IPS DF 6.9 (cell line): ENCODE data around the gene SPO11.

ENCODE experiments used
- DNase-seq: peaks from one replicate; pipeline ENCODE4 v3.0.0-alpha.2; 2013; ENCODE audit warnings: low read depth, low spot score
- H3K27ac ChIP-seq: one replicate; pipeline ENCODE4 v1.5.1; 2013; ENCODE audit warnings: low read length, control low read depth
- H3K27me3 ChIP-seq: 2 replicates; pipeline ENCODE4 v1.6.1; 2013; ENCODE audit warnings: mild to moderate bottlenecking, low read length; ENCODE audit not compliant: control insufficient read depth, insufficient read depth
- H3K36me3 ChIP-seq: 2 replicates; pipeline ENCODE4 v1.6.1; 2013; ENCODE audit warnings: low read length; ENCODE audit not compliant: control insufficient read depth, insufficient read depth
- H3K4me1 ChIP-seq: 2 replicates; pipeline ENCODE4 v1.6.1; 2013; ENCODE audit warnings: low read length; ENCODE audit not compliant: control insufficient read depth, insufficient read depth
- H3K4me3 ChIP-seq: 2 replicates; pipeline ENCODE4 v1.5.1; 2013; ENCODE audit warnings: mild to moderate bottlenecking, low read length
- H3K9me3 ChIP-seq: 2 replicates; pipeline ENCODE4 v1.6.1; 2013; ENCODE audit warnings: low read length, inconsistent platforms; ENCODE audit not compliant: control insufficient read depth, insufficient read depth
- WGBS: extraction: QIAGEN DNeasy Blood & Tissue Kit; methylation state at CpG from one replicate; pipeline ENCODE4 v1.1.7; 2013; ENCODE audit warnings: mixed read lengths, missing lambda C conversion rate; ENCODE audit not compliant: insufficient read length, insufficient coverage; 5-methylcytosine and 5-hydroxymethylcytosine counted together

The SPO11 gene

GRCh38 chr20:57391439-57392301 is 62.1 kb downstream of the SPO11 start:
- H3K27ac ChIP-seq = no peak overlapping the region
- no peak for DNase-seq
- peak overlapping the region; percentile 61 for H3K4me3 ChIP-seq
- H3K27me3 ChIP-seq = no peaks in the 10 kb centered on the region
- peaks cover 5% of the 10 kb centered on the region; the same call in 1 of the 2 replicates for H3K4me1 ChIP-seq
- no peaks in the 10 kb centered on the region for H3K9me3 ChIP-seq
- peaks cover 20% of the 10 kb centered on the region for H3K36me3 ChIP-seq
- WGBS = no CpG with 5 or more reads among the region's 98 CpGs

GRCh38 chr20:57392512-57393271 is 63.1 kb downstream of the SPO11 start:
- H3K9me3 ChIP-seq = no peaks in the 10 kb centered on the region
- H3K4me3 ChIP-seq = peak overlapping the region; percentile 37; the same call in 1 of the 2 replicates
- no peak for DNase-seq
- H3K4me1 ChIP-seq = 0 out of 2 replicates have a peak, but pooled peaks cover 5% of the 10 kb centered on the region
- H3K36me3 ChIP-seq = peaks cover 30% of the 10 kb centered on the region
- no CpG with 5 or more reads among the region's 33 CpGs for WGBS
- H3K27me3 ChIP-seq = no peaks in the 10 kb centered on the region
- H3K27ac ChIP-seq = no peak overlapping the region
